SK-N-SH (cell line): ENCODE measurements around the gene RAB7A. TPM values are rescaled to one million over a fixed set of nuclear protein-coding genes. Genes with fewer than 3 reads are reported as not detected.

Experiments
- CTCF ChIA-PET: fragments of 300-600, 350-600 bp; formaldehyde crosslinking; extraction: SDS; loops from one replicate; lab custom pipeline; 2021; lab: Yijun Ruan, JAX
- POLR2A ChIA-PET: fragments of 350-600 bp; sonication (Branson Sonifier 250); formaldehyde crosslinking; extraction: SDS; loops from one replicate; lab custom pipeline; 2020; ENCODE audit warnings: antibody characterized with exemption, inconsistent platforms; lab: Yijun Ruan, JAX
- DNase-seq: peaks from one replicate; pipeline ENCODE4 v3.0.0; 2012
- H2AFZ ChIP-seq: fragments of 200-600 bp; sonication (generic); 2 replicates; pipeline ENCODE4 v1.8.1; 2016; ENCODE audit warnings: antibody characterized with exemption, mild to moderate bottlenecking, low read depth
- H3F3A ChIP-seq: fragments of 200-600 bp; sonication (generic); replicated peaks from 2 replicates; pipeline ENCODE3; 2016; ENCODE audit warnings: antibody characterized with exemption, mild to moderate bottlenecking; ENCODE audit not compliant: insufficient read depth
- H3K27ac ChIP-seq, 2 experiments: fragments of 200-500 bp in 1 of 2; fragments of 200-600 bp in 1 of 2; sonication (Bioruptor generic) in 1 of 2; sonication (generic), shearing (Covaris generic) in 1 of 2; 2 replicates each; pipeline versions ENCODE4 v1.5.1 to v1.6.1; 2014 to 2016; ENCODE audit warnings: low read depth in 2 of 2, inconsistent platforms in 1 of 2, low read length in 1 of 2, mild to moderate bottlenecking in 1 of 2, mixed read lengths in 1 of 2
- H3K27me3 ChIP-seq: fragments of 200-600 bp; sonication (generic), shearing (Covaris generic); 2 replicates; pipeline ENCODE4 v1.6.1; 2016; ENCODE audit warnings: mixed run types; ENCODE audit not compliant: insufficient read depth
- H3K36me3 ChIP-seq, 2 experiments: fragments of 200-500 bp in 1 of 2; fragments of 200-600 bp in 1 of 2; sonication (Bioruptor generic) in 1 of 2; sonication (generic) in 1 of 2; replicated peaks in 1 of 2; 2 replicates each; pipeline versions ENCODE3 to v1.5.1; 2014 to 2016; ENCODE audit warnings: low read length in 1 of 2, mild to moderate bottlenecking in 1 of 2; ENCODE audit not compliant: insufficient read depth in 2 of 2, control insufficient read depth in 1 of 2
- H3K4me1 ChIP-seq, 2 experiments: fragments of 200-500 bp in 1 of 2; fragments of 200-600 bp in 1 of 2; sonication (Bioruptor generic) in 1 of 2; sonication (generic), shearing (Covaris generic) in 1 of 2; 2 replicates each; pipeline versions ENCODE4 v1.5.1 to v1.6.1; 2014 to 2016; ENCODE audit warnings: low read depth in 1 of 2, low read length in 1 of 2, mixed run types in 1 of 2; ENCODE audit not compliant: insufficient read depth in 2 of 2, control insufficient read depth in 1 of 2
- H3K4me2 ChIP-seq: fragments of 200-600 bp; sonication (generic), shearing (Covaris generic); 2 replicates; pipeline ENCODE4 v1.6.1; 2017; ENCODE audit warnings: mixed run types
- H3K4me3 ChIP-seq, 2 experiments: fragments of 200-500 bp in 1 of 2; fragments of 200-600 bp in 1 of 2; sonication (Bioruptor generic) in 1 of 2; sonication (generic), shearing (Covaris generic) in 1 of 2; 2 replicates each; pipeline versions ENCODE4 v1.5.1 to v1.8.1; 2014 to 2016; ENCODE audit warnings: low read depth in 2 of 2, inconsistent platforms in 1 of 2, low read length in 1 of 2, mild to moderate bottlenecking in 1 of 2, mixed read lengths in 1 of 2, moderate library complexity in 1 of 2
- H3K79me2 ChIP-seq: fragments of 200-600 bp; sonication (generic); 2 replicates; pipeline ENCODE4 v1.8.1; 2017; ENCODE audit warnings: mild to moderate bottlenecking; ENCODE audit not compliant: insufficient read depth
- H3K9ac ChIP-seq: fragments of 200-600 bp; sonication (generic); 2 replicates; pipeline ENCODE4 v1.6.1; 2017; ENCODE audit warnings: mixed run types
- H3K9me2 ChIP-seq: fragments of 200-600 bp; sonication (generic); 2 replicates; pipeline ENCODE4 v1.6.1; 2017; ENCODE audit warnings: mixed run types
- H3K9me3 ChIP-seq: fragments of 200-600 bp; sonication (generic); 2 replicates; pipeline ENCODE4 v1.6.1; 2017; ENCODE audit warnings: mixed run types, mild to moderate bottlenecking, moderate library complexity
- H4K20me1 ChIP-seq: fragments of 200-600 bp; sonication (generic); 2 replicates; pipeline ENCODE4 v1.6.1; 2017; ENCODE audit warnings: mild to moderate bottlenecking, mixed run types; ENCODE audit not compliant: insufficient read depth
- CHD2 ChIP-seq: fragments of 150-350 bp; IDR thresholded peaks from 2 replicates; pipeline ENCODE4 v1.6.1; 2018; ENCODE audit warnings: low read length; ENCODE audit not compliant: partially characterized antibody
- ELF1 ChIP-seq: IDR thresholded peaks from 2 replicates; pipeline ENCODE4 v1.4.0; 2012
- EP300 ChIP-seq, 2 experiments: IDR thresholded peaks; 2 replicates each; pipeline versions ENCODE4 v1.4.0 to v1.6.1; 2012; ENCODE audit warnings: borderline replicate concordance in 1 of 2, low read depth in 1 of 2, low read length in 1 of 2
- MXI1 ChIP-seq: IDR thresholded peaks from 2 replicates; pipeline ENCODE4 v1.6.1; 2012; ENCODE audit warnings: mild to moderate bottlenecking, low read depth, low read length, improper control_type of control experiment
- RCOR1 ChIP-seq: fragments of 150-350 bp; IDR thresholded peaks from 2 replicates; pipeline ENCODE4 v1.6.1; 2017; ENCODE audit warnings: antibody characterized with exemption, low read length
- RFX5 ChIP-seq: IDR thresholded peaks from 2 replicates; pipeline ENCODE4 v1.6.1; 2012; ENCODE audit warnings: mild to moderate bottlenecking, improper control_type of control experiment, low read length
- WGBS: methylation state at CpG from one replicate; pipeline ENCODE4 v1.1.6; 2017; ENCODE audit warnings: low lambda C conversion rate; 5-methylcytosine and 5-hydroxymethylcytosine counted together
- polyA plus RNA-seq, 3 experiments: library from polyadenylated mRNA; depleted of rRNA; stranded (reverse); fragments of >200 nt; gene quantifications; 2 replicates each; pipeline ENCODE4 v1.2.3, GENCODE V29; 2012
- TF ChIP-seq, protein P1 (sequence below): fragments of 150-350 bp; IDR thresholded peaks from 2 replicates; pipeline ENCODE4 v1.6.1; 2016; ENCODE audit warnings: mild to moderate bottlenecking, low read depth, low read length

RAB7A gene
- polyA plus RNA-seq, 1 of the 3 experiments (the other 2 are of a cell fraction) = 271 TPM

GRCh38 chr3:128697341-128697740 is 28.6 kb upstream of the RAB7A start:
- Histone ChIP-seq H3K27me3 (no peaks in the 10 kb centered on the region), H3K9ac (no peak overlapping the region), H3K4me1 (peaks cover 0 to 14% of the 10 kb centered on the region in 2 experiments; a peak in 2 of 4 replicates), H3K4me2 (no peak overlapping the region), H3K9me3 (no peaks in the 10 kb centered on the region), H3K27ac (no peak overlapping the region), H3K36me3 (no peaks in the 10 kb centered on the region), H4K20me1 (no peaks in the 10 kb centered on the region), H3K79me2 (no peaks in the 10 kb centered on the region)
- ChIA-PET POLR2A (no interaction called here), CTCF (interaction anchor here (1.3 kb wide), 1 partner anchor 17 kb away, joined by 4 read pairs; no protein-coding TSS in a partner anchor)
- no peak for DNase-seq
- no peak for TF ChIP-seq MXI1
- TF ChIP-seq, all 33 proteins: peak for 0
- no peaks in the 10 kb centered on the region for H3K9me2 ChIP-seq
- WGBS = 87% methylated on average over 8 of the region's 8 CpGs
- H3K4me3 ChIP-seq = no peak overlapping the region
- H3F3A ChIP-seq = no peaks in the 10 kb centered on the region
- no peak overlapping the region for H2AFZ ChIP-seq

DNA sequence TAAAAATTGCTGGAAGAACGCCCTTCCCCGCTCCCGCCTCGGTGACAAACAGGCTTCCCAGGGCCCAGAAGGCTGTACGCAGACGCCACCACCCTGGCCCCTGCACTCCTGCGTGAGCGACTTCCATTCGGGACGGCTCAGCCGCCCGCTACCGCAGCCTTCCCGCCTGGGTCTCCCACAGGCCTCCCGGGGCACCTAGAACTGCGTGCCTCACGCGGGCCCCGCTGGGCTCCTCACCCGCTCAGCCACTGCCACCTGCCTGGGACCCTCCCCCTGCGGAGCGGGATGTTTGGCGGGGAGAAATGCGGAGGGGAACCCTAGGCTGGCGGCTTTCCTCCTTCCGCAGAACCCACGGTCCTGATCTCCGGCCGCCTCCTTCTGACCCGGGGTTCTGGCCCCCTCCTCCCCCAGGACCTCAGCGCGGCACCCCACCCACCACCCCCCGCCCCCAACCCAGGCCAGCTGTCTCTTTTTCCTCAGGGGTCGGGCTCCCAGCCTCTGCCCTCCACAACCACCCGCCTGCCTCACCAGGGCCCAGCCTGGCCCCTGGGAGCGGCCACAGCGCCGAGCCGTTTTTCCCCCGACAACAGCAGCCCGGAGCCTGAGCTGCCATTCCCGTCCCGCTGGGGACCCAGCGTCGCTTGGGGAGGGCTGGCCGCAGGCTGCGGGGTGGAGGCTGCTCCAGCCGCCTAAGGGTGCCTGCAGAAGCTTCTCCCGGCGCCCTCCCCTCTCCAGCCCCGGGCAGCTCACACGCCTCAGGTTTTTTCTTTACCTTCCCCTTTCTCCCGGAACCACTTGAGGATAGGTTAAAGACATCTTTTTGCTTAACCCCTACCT is 27.6 kb upstream of the RAB7A start:
- Histone ChIP-seq H3K4me2 (no peak overlapping the region), H3F3A (no peaks in the 10 kb centered on the region), H3K9me2 (no peaks in the 10 kb centered on the region), H3K9me3 (no peaks in the 10 kb centered on the region), H3K36me3 (no peaks in the 10 kb centered on the region), H3K9ac (no peak overlapping the region), H2AFZ (no peak overlapping the region), H3K79me2 (no peaks in the 10 kb centered on the region), H3K4me3 (no peak overlapping the region), H3K27me3 (no peaks in the 10 kb centered on the region), H4K20me1 (no peaks in the 10 kb centered on the region), H3K4me1 (peaks cover 0 to 16% of the 10 kb centered on the region in 2 experiments; a peak in 2 of 4 replicates), H3K27ac (no peak overlapping the region)
- ChIA-PET POLR2A (no interaction called here), CTCF (no interaction called here)
- 88% methylated on average over 29 of the region's 53 CpGs for WGBS
- peak; percentile 30 for DNase-seq
- TF ChIP-seq CHD2 (no peak), RCOR1 (no peak), RFX5 (no peak)
- TF ChIP-seq, protein P1, sequence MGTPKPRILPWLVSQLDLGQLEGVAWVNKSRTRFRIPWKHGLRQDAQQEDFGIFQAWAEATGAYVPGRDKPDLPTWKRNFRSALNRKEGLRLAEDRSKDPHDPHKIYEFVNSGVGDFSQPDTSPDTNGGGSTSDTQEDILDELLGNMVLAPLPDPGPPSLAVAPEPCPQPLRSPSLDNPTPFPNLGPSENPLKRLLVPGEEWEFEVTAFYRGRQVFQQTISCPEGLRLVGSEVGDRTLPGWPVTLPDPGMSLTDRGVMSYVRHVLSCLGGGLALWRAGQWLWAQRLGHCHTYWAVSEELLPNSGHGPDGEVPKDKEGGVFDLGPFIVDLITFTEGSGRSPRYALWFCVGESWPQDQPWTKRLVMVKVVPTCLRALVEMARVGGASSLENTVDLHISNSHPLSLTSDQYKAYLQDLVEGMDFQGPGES = no peak

- POLR2A ChIA-PET = no interaction called here
- TF ChIP-seq MXI1 = 0 out of 2 replicates have a peak, but pooled peaks have one; percentile 47
- TF ChIP-seq ELF1 = no peak
- no peak for TF ChIP-seq EP300 (IDR thresholded peaks at IDR 0.05; ENCODE audit: borderline replicate concordance in 1 of 2, low read depth in 1 of 2, low read length in 1 of 2)
- TF ChIP-seq, all 33 proteins: peak for 1
- no peak overlapping the region for H3K4me3 ChIP-seq
- peaks cover 0 to 16% of the 10 kb centered on the region in 2 experiments; a peak in 2 of 4 replicates for H3K4me1 ChIP-seq
- H3K27ac ChIP-seq = peak overlapping the region in 1 of 2 experiments; percentile 82; a peak in 2 of 4 replicates
- H3K9me3 ChIP-seq = no peaks in the 10 kb centered on the region
- H3K4me2 ChIP-seq = no peak overlapping the region
- H3K79me2 ChIP-seq = no peaks in the 10 kb centered on the region
- peak; percentile 76 for DNase-seq
- no peaks in the 10 kb centered on the region for H3F3A ChIP-seq
- no peaks in the 10 kb centered on the region for H3K27me3 ChIP-seq
- peak overlapping the region; percentile 65; the same call in 1 of the 2 replicates for H2AFZ ChIP-seq
- no peak overlapping the region for H3K9ac ChIP-seq
- H3K36me3 ChIP-seq = no peaks in the 10 kb centered on the region
- H3K9me2 ChIP-seq = no peaks in the 10 kb centered on the region
- CTCF ChIA-PET = interaction anchor here (0.6 to 1.5 kb wide), 5 partner anchors 21 to 352 kb away, joined by 3 to 4 read pairs (median 3); no protein-coding TSS in a partner anchor
- WGBS = 50% methylated on average over 10 of the region's 11 CpGs
- no peaks in the 10 kb centered on the region for H4K20me1 ChIP-seq
Measured at GRCh38 chr3:128701342-128702212, 24.4 kb upstream of the RAB7A start.
